Kidney (tissue), 14 donors: Measurements from ENCODE around the gene RHBDL3. TPM values are rescaled to one million over a fixed set of nuclear protein-coding genes. Genes with fewer than 3 reads are reported as not detected.

Experiments used
- DNase-seq, 5 donors: peaks; one replicate each; pipeline ENCODE4 v3.0.0-alpha.2; 2013 to 2020
- FAIRE-seq: peaks from 2 replicates; lab custom pipeline; 2012; peaks lifted over from hg19 to GRCh38; lab: Jason Lieb, UNC
- H3K27ac ChIP-seq, 2 donors: one replicate each; pipeline ENCODE4 v1.7.0; 2013; ENCODE audit warnings: low read depth in 2 of 2, low read length in 2 of 2, inconsistent platforms in 1 of 2
- H3K27me3 ChIP-seq: one replicate; pipeline ENCODE4 v1.7.1; 2013; ENCODE audit warnings: low read length, inconsistent platforms; ENCODE audit not compliant: control insufficient read depth, insufficient read depth
- H3K36me3 ChIP-seq, 3 donors: one replicate each; pipeline versions ENCODE4 v1.7.0 to v1.7.1; 2013; ENCODE audit warnings: low read length in 3 of 3, control low read depth in 1 of 3, inconsistent platforms in 1 of 3; ENCODE audit not compliant: insufficient read depth in 3 of 3, control insufficient read depth in 2 of 3
- H3K4me1 ChIP-seq, 3 donors: one replicate each; pipeline versions ENCODE4 v1.7.0 to v1.7.1; 2013; ENCODE audit warnings: low read length in 3 of 3, inconsistent platforms in 1 of 3, low read depth in 1 of 3; ENCODE audit not compliant: control insufficient read depth in 2 of 3, insufficient read depth in 2 of 3
- H3K4me3 ChIP-seq, 3 donors: one replicate each; pipeline versions ENCODE4 v1.7.0 to v1.8.1; 2013; ENCODE audit warnings: low read length in 3 of 3, control low read depth in 1 of 3, inconsistent platforms in 1 of 3
- H3K9ac ChIP-seq, 3 donors: one replicate each; pipeline versions ENCODE4 v1.7.0 to v1.7.1; 2013; ENCODE audit warnings: low read length in 3 of 3, control low read depth in 1 of 3, inconsistent platforms in 1 of 3
- H3K9me3 ChIP-seq, 3 donors: one replicate each; pipeline versions ENCODE4 v1.7.0 to v1.7.1; 2013; ENCODE audit warnings: low read length in 3 of 3, control low read depth in 1 of 3, inconsistent platforms in 1 of 3; ENCODE audit not compliant: control insufficient read depth in 2 of 3, insufficient read depth in 1 of 3
- intact Hi-C: fragments of 100-400 bp; cut with DNase I; formaldehyde crosslinking; loops from one replicate; pipeline ENCODE4 v1.11.1; 2022
- polyA plus RNA-seq: library from polyadenylated mRNA; stranded (reverse); fragments of 350-450 nt; fragmentation: Illumina TruSeq; extraction: RNeasy Lipid Tissue Mini Kit (QIAGEN cat#74804); gene quantifications from one replicate; pipeline ENCODE4 v1.2.3, GENCODE V29; 2014; ENCODE audit warnings: low read depth, low replicate concordance; ENCODE audit not compliant: insufficient read depth
- total RNA-seq: library from RNA; stranded (reverse); fragmentation: NEBNext Ultra II Directional; extraction: Animal tissue kit (Norgen Biotek cat#: 25700); gene quantifications from one replicate; pipeline ENCODE4 v1.2.1, GENCODE V29; 2021
- TF ChIP-seq, protein P1 (sequence below): IDR thresholded peaks from 3 replicates; pipeline ENCODE4 v1.5.1; 2012; ENCODE audit warnings: mild to moderate bottlenecking, moderate library complexity, borderline replicate concordance; ENCODE audit not compliant: insufficient read depth; ENCODE audit errors: extremely low read depth
- donor health status: control.
- donor health status: control.
- donor health status: control.
- donor health status: control.
- donor health status: control.
- donor health status: DM: yes; HTN: yes; CAD: no.
- donor health status: Normal renal cell carcinoma (clear cell type).

The RHBDL3 gene
- total and polyA plus RNA-seq, 2 donors from 2014 or later: 0.11 to 0.13 TPM

DNA sequence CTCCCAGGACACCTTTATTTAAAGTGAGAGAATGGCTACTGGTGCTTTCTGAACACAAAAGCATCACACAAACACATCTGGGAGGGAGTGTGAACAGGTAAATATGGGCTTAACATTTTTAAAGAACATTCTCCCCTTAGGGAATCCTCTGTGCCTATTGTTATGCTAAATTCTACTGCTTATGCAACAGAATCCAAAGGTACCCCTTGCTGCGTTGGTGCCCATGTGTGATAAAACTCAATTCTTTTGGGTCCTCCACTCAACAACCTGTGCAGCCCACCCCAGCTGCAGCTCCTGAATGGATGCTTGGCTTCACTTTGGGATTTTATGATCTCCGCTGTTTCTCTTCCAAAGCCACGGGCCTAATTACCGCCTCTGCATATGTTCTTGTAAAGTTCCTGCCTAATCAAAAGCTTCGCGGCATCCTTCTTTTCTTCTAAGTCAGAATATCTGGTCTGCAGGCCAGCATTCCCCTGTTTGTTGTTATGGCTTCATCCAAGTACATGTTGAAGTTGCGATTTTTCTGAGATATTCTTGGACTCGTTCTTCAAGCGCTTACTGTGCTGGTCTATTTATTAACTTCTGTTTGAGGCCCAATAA, 23.9 kb downstream of the RHBDL3 start:
- Histone ChIP-seq H3K4me1 (no peaks in the 10 kb centered on the region), H3K27me3 (no peaks in the 10 kb centered on the region), H3K36me3 (no peaks in the 10 kb centered on the region), H3K4me3 (no peak overlapping the region), H3K9me3 (no peaks in the 10 kb centered on the region), H3K9ac (no peak overlapping the region), H3K27ac (no peak overlapping the region)
- intact Hi-C loops: no loop called here
- DNase-seq: no peak
- TF ChIP-seq, protein P1, sequence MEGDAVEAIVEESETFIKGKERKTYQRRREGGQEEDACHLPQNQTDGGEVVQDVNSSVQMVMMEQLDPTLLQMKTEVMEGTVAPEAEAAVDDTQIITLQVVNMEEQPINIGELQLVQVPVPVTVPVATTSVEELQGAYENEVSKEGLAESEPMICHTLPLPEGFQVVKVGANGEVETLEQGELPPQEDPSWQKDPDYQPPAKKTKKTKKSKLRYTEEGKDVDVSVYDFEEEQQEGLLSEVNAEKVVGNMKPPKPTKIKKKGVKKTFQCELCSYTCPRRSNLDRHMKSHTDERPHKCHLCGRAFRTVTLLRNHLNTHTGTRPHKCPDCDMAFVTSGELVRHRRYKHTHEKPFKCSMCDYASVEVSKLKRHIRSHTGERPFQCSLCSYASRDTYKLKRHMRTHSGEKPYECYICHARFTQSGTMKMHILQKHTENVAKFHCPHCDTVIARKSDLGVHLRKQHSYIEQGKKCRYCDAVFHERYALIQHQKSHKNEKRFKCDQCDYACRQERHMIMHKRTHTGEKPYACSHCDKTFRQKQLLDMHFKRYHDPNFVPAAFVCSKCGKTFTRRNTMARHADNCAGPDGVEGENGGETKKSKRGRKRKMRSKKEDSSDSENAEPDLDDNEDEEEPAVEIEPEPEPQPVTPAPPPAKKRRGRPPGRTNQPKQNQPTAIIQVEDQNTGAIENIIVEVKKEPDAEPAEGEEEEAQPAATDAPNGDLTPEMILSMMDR: no peak
- FAIRE-seq: no peak

DNA sequence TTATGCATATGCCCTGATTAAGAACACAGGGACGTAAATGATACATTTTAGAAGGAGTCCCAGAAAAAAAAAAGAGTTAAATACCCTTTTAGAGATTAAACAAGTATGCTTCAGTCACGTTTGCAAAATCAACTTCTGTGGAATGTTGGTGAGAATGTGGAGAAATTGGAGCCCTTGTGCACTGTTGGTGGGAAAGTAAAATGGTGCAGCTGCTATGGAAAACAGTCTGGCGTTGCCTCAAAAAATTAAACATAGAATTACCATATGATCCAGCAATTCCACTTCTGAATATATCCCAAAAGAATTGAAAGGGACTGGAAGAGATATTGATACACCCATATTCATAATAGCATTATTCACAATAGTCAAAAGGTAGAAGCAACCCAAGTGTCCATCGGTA, 26.5 kb downstream of the RHBDL3 start:
- Histone ChIP-seq H3K4me1 (no peaks in the 10 kb centered on the region), H3K9me3 (no peaks in the 10 kb centered on the region), H3K27ac (no peak overlapping the region), H3K27me3 (no peaks in the 10 kb centered on the region), H3K9ac (no peak overlapping the region), H3K36me3 (no peaks in the 10 kb centered on the region), H3K4me3 (no peak overlapping the region)
- FAIRE-seq: no peak
- intact Hi-C loops: no loop called here
- DNase-seq: no peak
- TF ChIP-seq, protein P1: no peak

DNA sequence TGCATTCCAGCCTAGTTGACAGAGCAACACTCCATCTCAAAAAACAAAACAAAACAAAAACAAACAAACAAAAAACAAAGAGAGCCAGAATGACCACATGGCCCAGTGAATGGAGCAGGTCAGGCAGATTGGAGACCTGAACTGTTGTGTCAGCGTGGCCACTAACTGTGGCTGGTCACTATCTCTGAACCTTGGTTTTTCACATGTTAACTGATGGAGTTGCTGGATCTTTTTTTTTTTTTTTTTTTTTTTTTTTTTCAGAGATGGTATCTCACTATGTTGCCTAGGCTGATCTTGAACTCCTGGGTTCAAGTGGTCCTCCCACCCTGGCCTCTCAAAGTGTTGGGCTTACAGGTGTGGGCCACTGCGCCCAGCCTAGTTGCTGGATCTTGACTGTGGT, 31.8 kb downstream of the RHBDL3 start:
- FAIRE-seq (no peak), DNase-seq (no peak)
- Histone ChIP-seq H3K9ac (no peak overlapping the region), H3K9me3 (no peaks in the 10 kb centered on the region), H3K4me1 (no peaks in the 10 kb centered on the region), H3K36me3 (no peaks in the 10 kb centered on the region), H3K27me3 (no peaks in the 10 kb centered on the region), H3K4me3 (no peak overlapping the region), H3K27ac (no peak overlapping the region)
- TF ChIP-seq, protein P1: no peak
- intact Hi-C loops: no loop called here

DNA sequence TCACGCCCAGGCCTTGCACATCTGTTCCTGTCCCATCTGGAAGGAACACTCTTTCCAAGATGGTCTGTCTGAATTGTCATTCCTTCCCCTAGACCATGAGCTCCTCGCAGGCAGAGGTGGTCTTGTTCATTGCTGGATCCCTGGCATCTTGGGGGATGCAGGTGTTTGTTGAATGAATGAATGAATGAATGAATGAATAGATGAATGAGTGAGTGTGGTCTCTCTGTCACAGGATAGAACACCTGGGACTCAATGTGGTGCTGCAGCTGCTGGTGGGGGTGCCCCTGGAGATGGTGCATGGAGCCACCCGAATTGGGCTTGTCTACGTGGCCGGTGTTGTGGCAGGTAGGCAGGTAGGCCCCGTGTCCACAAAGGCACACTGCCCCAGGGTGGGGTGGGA, 32.2 kb downstream of the RHBDL3 start:
- FAIRE-seq: no peak
- no peak for DNase-seq
- TF ChIP-seq, protein P1: no peak

More for the DNA sequence above, 32.2 kb downstream of the RHBDL3 start:
- H3K27me3 ChIP-seq: no peaks in the 10 kb centered on the region
- no peak overlapping the region for H3K27ac ChIP-seq
- H3K36me3 ChIP-seq: no peaks in the 10 kb centered on the region
- peaks cover 0 to under 1% (median 0%) of the 10 kb centered on the region in 3 donors for H3K4me1 ChIP-seq
- no peak overlapping the region for H3K4me3 ChIP-seq
- intact Hi-C loops: no loop called here
- H3K9me3 ChIP-seq: no peaks in the 10 kb centered on the region
- H3K9ac ChIP-seq: no peak overlapping the region
